A549 treated with Hydrocortisone at 1 μM for 4 hours (cell line): ENCODE measurements around the gene TMEM150A. TPM values are rescaled to one million over a fixed set of nuclear protein-coding genes. Genes with fewer than 3 reads are reported as not detected.

Experiments
- total RNA-seq: library from RNA; stranded (reverse); fragments of 200-300 nt; extraction: Qiagen RNA extraction; gene quantifications from 5 replicates; pipeline ENCODE4 v1.2.3, GENCODE V29; 2022

The TMEM150A gene, protein sequence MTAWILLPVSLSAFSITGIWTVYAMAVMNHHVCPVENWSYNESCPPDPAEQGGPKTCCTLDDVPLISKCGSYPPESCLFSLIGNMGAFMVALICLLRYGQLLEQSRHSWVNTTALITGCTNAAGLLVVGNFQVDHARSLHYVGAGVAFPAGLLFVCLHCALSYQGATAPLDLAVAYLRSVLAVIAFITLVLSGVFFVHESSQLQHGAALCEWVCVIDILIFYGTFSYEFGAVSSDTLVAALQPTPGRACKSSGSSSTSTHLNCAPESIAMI
- 13.4 to 16.0 TPM (median 14.5 TPM) in 5 replicates for total RNA-seq

DNA sequence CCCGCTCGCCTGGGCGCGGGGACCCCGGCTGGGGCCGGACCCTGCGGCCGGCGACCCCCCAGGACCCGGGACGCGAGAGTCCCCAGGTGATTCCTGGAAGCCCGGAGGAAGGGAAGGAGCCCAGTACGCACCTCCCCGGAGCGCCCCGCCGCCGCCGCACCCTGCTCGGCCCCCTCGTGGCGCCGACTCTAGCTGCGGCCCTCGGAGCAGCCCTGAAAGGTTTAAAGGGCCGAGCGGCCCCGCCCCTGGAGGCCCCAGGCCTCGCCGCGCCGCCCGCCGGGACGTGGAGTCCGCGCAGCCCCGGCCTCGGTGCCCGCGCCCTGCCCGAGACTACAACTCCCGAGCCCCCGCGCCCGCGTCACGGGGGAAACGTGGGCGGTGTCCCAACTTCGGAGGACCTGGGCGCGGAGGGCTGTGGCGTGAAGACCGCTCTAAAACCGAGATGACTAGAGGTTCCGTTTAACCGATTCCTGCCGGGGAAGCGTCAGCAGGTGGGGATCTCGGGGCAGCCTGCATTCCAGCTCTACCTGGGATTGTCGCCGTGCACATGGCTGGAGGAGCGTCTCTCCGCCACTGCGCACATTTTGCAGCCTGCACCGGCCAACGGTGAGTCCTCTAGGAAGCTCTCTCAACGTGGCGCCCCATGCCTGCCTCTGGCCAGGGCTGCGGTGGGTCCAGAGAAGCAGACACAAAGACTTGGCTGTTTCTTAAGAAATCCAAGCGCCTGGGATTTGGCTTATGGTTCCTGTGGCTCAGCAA, at the start of gene TMEM150A:
TSS of gene TMEM150A (minus strand) at position 223 of the 759 bp plus-strand sequence. CDS start 750 bp downstream, outside the sequence.

GRCh38 chr2:85611705-85612587, 9.4 kb upstream of the TMEM150A start, which contains the start of gene C2orf68:
C2orf68 (minus strand) TSS chr2:85612066; CDS start chr2:85611984, 82 bp downstream.

DNA sequence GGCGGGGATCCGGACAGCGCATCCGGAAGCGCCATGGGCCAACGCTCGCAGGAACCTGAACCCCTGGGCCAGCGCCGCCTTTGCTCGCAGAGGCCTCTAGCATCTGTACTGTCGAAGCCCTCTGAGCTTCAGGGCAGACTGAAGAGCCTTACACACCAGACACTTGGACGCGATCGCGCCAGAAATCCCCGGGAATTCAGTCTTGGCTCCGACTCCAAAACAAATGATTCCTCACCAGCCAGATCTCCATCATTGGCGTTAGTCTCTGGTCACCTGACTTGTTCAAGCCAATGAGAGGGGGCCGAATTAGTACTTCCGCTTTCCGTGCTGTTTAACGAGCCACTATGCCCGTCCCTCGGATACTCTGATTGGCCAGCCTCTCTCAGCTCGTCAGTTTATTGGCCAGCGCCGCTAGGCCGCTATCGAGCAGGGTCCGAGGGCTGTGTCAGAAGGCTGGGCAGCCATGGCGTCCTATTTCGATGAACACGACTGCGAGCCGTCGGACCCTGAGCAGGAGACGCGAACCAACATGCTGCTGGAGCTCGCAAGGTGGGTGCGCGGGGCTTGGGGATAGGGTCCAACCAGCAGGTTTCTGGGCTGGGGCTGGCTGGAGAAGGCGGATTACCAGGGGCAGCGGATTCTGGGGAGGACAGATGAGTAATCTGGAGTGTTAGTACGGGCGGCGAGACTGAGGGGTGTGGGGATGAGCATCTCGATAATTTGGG, 7.0 kb downstream of the TMEM150A start, which contains the start of gene RNF181:
TSS of gene RNF181 (plus strand) at position 445 of the 725 bp plus-strand sequence. CDS start at position 464, 19 bp downstream.

GRCh38 chr2:85584354-85584856, 18.1 kb downstream of the TMEM150A start, which contains the start of gene VAMP5:
VAMP5 (plus strand) TSS chr2:85584431; CDS start chr2:85584491, 60 bp downstream.

DNA sequence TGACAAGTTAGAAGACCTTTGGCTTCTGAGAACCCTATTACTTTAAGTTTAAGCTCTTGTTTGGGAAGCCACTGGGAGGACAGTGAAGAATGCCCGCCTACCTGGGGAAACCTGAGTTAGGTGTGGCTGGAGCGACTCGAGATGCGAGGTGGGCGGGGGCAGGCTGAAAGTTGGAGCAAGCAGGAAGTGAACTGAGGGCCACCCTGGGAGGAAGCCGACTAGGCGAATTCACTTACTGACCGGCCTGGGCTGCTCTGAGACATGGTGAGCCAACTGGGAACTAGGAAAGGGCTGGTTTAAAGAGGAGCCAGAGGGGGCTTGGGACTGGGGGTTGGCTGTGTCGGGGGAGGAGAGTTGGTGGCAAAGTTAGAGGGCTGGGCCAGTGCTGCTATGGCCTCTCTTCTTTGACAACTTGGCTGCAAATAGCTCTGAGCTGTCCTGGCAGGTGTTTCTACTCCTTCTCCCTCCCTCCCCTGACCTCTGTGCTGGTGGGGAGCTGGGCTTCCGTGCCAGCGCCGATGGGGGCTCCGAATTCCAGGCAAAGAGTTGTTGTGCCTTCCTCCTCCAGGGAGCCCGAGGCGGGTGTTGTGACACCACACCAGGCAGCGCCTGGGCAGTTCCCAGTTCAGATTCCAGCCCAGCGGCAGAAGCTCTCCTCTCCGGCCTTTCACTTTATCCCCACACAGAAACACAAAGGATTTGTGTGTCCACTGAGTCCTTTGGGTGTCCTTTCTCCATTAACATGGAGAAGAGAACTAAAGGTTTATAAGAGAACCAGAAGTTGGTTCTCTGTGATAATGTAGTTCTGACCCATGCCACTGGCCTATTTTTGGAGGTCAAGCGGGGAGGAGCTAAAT, 24.9 kb downstream of the TMEM150A start, which contains the start of gene VAMP8:
TSS of gene VAMP8 (plus strand) at position 201 of the 857 bp plus-strand sequence. CDS start at position 262, 61 bp downstream.

GRCh38 chr2:85561280-85562212, 41.0 kb downstream of the TMEM150A start, which contains the start of gene GGCX:
GGCX (minus strand) TSS chr2:85561493; CDS start chr2:85561428, 65 bp downstream.

Other genes with a start within 250 kb of the TMEM150A start
- 51.4 to 61.3 TPM (median 53.8 TPM) in 5 replicates for gene RETSAT, start 248.2 kb downstream of the TMEM150A start, total RNA-seq
- 10.6 to 15.2 TPM (median 11.6 TPM) in 5 replicates for gene ELMOD3, start 247.9 kb downstream of the TMEM150A start, total RNA-seq
- gene CAPG, start 192.3 kb downstream of the TMEM150A start, total RNA-seq = 89.8 to 122 TPM (median 104 TPM) in 5 replicates
- gene SH2D6, start 184.0 kb downstream of the TMEM150A start, total RNA-seq = 0.26 to 1.3 TPM (median 0.81 TPM) in 5 replicates
- gene MAT2A, start 63.5 kb downstream of the TMEM150A start, total RNA-seq = 541 to 655 TPM (median 567 TPM) in 5 replicates
- 39.5 to 46.3 TPM (median 44.6 TPM) in 5 replicates for gene GGCX, start 41.2 kb downstream of the TMEM150A start, total RNA-seq
- 15.1 to 19.3 TPM (median 16.7 TPM) in 5 replicates for gene VAMP8, start 25.1 kb downstream of the TMEM150A start, total RNA-seq
- gene VAMP5, start 18.3 kb downstream of the TMEM150A start, total RNA-seq = 0.20 to 0.25 TPM in 2 of 5 replicates, not detected in the others
- 162 to 196 TPM (median 184 TPM) in 5 replicates for gene RNF181, start 7.0 kb downstream of the TMEM150A start, total RNA-seq
- gene C2orf68, start 9.4 kb upstream of the TMEM150A start, total RNA-seq = 19.3 to 28.5 TPM (median 24.6 TPM) in 5 replicates
- 67.9 to 81.2 TPM (median 72.4 TPM) in 5 replicates for gene USP39, start 13.5 kb upstream of the TMEM150A start, total RNA-seq
- 0.06 to 0.31 TPM (median 0.13 TPM) in 5 replicates for gene SFTPB, start 65.5 kb upstream of the TMEM150A start, total RNA-seq
- 0.08 to 0.31 TPM (median 0.18 TPM) in 5 replicates for gene GNLY, start 91.7 kb upstream of the TMEM150A start, total RNA-seq
- 14.5 to 20.4 TPM (median 19.1 TPM) in 5 replicates for gene ATOH8, start 151.3 kb upstream of the TMEM150A start, total RNA-seq